Glutamatergic neuron (in vitro differentiated cells): ENCODE data around the gene RAI1. TPM values are rescaled to one million over a fixed set of nuclear protein-coding genes. Genes with fewer than 3 reads are reported as not detected.

ENCODE experiments used
- DNase-seq: peaks from one replicate; pipeline ENCODE4 v3.0.0; 2022
- H3K27ac Mint-ChIP-seq: one replicate; pipeline ENCODE4 v1.8.0; 2020; ENCODE audit warnings: mild to moderate bottlenecking, mixed read lengths, inconsistent platforms; ENCODE audit not compliant: unreplicated experiment
- H3K27me3 Mint-ChIP-seq: one replicate; pipeline ENCODE4 v1.8.0; 2020; ENCODE audit warnings: mild to moderate bottlenecking, moderate library complexity, mixed read lengths, inconsistent platforms; ENCODE audit not compliant: unreplicated experiment
- H3K36me3 Mint-ChIP-seq: one replicate; pipeline ENCODE4 v1.8.0; 2020; ENCODE audit warnings: mild to moderate bottlenecking, mixed read lengths, inconsistent platforms; ENCODE audit not compliant: unreplicated experiment
- H3K4me1 Mint-ChIP-seq: one replicate; pipeline ENCODE4 v1.8.0; 2020; ENCODE audit warnings: mild to moderate bottlenecking, low read depth, mixed read lengths, inconsistent platforms; ENCODE audit not compliant: unreplicated experiment
- H3K4me3 Mint-ChIP-seq: one replicate; pipeline ENCODE4 v1.8.0; 2020; ENCODE audit warnings: mild to moderate bottlenecking, mixed read lengths, inconsistent platforms; ENCODE audit not compliant: unreplicated experiment
- H3K9me3 Mint-ChIP-seq: one replicate; pipeline ENCODE4 v1.8.0; 2020; ENCODE audit warnings: mild to moderate bottlenecking, moderate library complexity, mixed read lengths, inconsistent platforms; ENCODE audit not compliant: unreplicated experiment
- total RNA-seq: library from RNA; stranded (reverse); fragmentation: NEBNext Ultra II Directional; extraction: Animal tissue kit (Norgen Biotek cat#: 25700); gene quantifications from one replicate; pipeline ENCODE4 v1.2.1, GENCODE V29; 2021; ENCODE audit not compliant: unreplicated experiment
- TF ChIP-seq, protein P1 (sequence below): fragments of 200-600 bp; sonication (generic); IDR thresholded peaks from one replicate; pipeline ENCODE4 v1.5.0; 2021; ENCODE audit not compliant: partially characterized antibody, unreplicated experiment

The RAI1 gene
- total RNA-seq, 1 donor from 2014 or later = 70.2 TPM

DNA sequence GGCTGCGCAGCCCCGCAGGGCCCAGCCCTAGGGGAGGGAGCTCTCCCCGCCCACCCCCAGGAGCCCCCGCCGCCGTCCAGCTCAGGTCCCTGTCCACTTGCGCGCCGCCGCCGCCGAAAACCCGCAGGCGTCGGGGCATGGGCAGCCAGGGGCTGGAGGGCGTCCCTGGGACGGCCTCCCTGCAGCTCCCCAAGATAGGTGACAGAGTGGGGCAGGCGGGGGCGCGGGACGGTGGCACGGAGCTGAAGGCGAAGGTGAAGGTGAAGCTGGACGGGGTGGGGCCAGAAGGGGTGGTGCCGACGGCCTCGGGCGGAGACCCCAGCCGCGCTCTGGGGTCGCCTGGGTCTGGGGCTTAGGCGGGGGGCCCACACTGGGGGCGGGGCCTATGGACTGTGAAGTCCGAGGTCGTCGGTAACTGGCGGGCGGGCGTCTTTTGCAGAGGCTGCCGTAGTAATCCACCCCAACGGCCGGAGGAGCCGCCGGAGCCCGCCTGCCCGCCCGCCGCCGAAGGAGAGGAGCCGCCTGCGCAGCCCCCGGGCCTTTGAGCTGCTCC, 128.3 kb downstream of the RAI1 start:
- no peak for DNase-seq

DNA sequence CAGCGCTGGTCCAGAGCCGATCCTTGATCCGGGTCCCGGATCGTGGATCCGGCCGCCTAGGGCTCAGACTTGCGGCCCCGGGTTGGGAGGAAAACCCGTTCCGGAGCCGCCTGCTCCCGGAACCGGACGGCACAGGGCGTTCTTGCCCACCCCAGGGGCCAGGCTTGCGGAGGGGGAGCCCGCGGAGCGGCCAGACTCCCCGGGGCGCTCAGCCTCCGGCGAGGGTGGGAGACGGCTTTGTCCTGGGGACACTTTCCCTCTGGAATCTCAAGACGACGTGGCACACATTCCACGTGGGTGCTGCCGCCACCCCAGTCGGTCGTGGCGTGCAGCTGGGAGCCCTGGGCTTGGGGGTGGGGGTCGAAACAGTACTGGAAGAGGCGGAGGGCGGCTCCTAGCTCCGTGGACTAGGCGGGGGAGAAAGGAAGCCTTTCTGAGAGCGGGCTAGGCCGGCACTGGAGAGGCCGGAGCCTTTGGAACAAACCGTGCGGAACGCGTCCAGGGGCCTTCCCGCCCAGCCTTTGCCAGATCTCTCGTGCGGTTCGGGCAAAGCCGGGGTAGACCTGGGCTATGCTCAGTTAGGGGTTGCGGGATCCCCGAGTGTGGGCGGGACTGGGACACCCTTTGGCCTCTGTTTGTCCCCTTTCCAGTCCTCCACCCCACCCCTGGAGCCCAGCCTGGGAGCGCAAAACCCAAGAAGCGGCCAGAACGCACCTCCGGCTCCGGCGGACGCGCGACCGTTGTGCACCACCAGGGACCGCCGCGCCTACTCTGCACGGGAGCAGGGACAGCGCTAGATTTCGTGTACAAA, 129.0 kb downstream of the RAI1 start:
- Mint-ChIP-seq H3K9me3 (peaks cover 37% of the 10 kb centered on the region), H3K27ac (peak overlapping the region; percentile 70), H3K4me1 (peaks cover 18% of the 10 kb centered on the region), H3K4me3 (peak overlapping the region; percentile 74), H3K36me3 (peaks cover 7% of the 10 kb centered on the region), H3K27me3 (peaks cover 45% of the 10 kb centered on the region)
- TF ChIP-seq, protein P1, sequence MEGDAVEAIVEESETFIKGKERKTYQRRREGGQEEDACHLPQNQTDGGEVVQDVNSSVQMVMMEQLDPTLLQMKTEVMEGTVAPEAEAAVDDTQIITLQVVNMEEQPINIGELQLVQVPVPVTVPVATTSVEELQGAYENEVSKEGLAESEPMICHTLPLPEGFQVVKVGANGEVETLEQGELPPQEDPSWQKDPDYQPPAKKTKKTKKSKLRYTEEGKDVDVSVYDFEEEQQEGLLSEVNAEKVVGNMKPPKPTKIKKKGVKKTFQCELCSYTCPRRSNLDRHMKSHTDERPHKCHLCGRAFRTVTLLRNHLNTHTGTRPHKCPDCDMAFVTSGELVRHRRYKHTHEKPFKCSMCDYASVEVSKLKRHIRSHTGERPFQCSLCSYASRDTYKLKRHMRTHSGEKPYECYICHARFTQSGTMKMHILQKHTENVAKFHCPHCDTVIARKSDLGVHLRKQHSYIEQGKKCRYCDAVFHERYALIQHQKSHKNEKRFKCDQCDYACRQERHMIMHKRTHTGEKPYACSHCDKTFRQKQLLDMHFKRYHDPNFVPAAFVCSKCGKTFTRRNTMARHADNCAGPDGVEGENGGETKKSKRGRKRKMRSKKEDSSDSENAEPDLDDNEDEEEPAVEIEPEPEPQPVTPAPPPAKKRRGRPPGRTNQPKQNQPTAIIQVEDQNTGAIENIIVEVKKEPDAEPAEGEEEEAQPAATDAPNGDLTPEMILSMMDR = no peak
- peak; percentile 84 for DNase-seq

More for the DNA sequence above, 128.3 kb downstream of the RAI1 start:
- TF ChIP-seq, protein P1 = no peak
- Mint-ChIP-seq H3K27ac (no peak overlapping the region), H3K36me3 (peaks cover 7% of the 10 kb centered on the region), H3K27me3 (peaks cover 44% of the 10 kb centered on the region), H3K4me3 (no peak overlapping the region), H3K4me1 (peaks cover 15% of the 10 kb centered on the region), H3K9me3 (peaks cover 34% of the 10 kb centered on the region)

DNA sequence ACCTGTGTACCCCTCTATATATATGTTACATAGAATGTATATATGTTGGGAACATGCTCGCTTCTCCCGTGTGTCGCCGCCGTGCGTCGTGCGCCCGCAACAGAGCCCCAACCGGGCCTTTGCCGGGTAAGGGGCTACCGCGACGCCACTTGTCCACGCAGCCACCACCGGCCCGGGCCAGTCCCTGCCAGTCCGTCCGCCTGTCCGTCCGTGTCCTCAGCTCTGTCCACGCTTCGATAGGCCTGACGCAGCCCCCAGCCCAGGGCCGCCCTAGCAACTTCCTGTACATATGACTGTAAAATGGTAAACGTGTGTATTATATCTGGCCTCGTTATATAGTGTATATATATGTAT, 129.6 kb downstream of the RAI1 start:
- DNase-seq = no peak
- Mint-ChIP-seq H3K36me3 (peaks cover 4% of the 10 kb centered on the region), H3K4me1 (peaks cover 23% of the 10 kb centered on the region), H3K9me3 (peaks cover 37% of the 10 kb centered on the region), H3K27ac (peak overlapping the region; percentile 70), H3K27me3 (peaks cover 47% of the 10 kb centered on the region), H3K4me3 (peak overlapping the region; percentile 74)
- TF ChIP-seq, protein P1 = no peak

DNA sequence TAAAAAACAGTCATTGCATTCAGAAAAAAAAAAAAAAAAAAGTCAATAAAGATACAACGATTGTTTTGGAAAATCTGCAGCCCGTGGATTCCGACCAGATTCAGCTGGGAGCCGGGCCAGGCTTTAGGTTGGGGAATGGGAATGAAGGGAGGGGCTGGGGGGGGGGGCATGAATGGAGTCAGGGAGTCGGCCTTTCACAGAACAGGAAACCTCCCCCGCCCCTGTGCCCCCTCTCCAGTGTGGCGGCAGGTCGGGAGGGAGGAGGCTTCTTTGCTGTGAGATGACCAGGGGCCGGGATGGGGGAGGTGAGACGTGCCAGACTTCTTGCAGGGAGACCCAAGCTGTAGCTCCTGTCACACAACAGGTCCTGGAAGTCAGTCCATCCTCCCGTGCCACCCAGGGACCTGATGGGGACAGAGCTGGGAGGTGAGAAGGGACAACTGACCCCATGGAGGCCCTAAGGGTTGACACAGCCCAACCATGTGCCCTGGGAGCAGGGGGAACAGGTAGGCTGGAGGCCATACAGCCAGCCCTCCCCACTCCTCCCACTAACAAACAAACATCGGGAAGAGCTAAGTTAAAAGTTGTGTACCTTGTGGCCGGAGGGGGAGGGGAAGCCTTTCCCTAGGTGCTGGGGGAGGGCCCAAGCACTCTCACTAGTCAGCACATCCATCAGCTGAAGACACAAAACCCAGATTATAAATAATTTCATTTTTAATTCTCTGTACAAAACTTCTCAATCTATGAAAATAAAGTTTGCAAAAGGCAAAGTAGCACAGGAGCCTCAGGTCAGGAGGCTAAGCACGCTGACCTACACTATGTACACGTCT, 130.3 kb downstream of the RAI1 start:
- Mint-ChIP-seq H3K9me3 (peaks cover 32% of the 10 kb centered on the region), H3K36me3 (no peaks in the 10 kb centered on the region), H3K27me3 (peaks cover 45% of the 10 kb centered on the region), H3K27ac (peak overlapping the region; percentile 64), H3K4me1 (peaks cover 21% of the 10 kb centered on the region), H3K4me3 (peak overlapping the region; percentile 63)
- DNase-seq = no peak
- TF ChIP-seq, protein P1 = no peak
